DND-41 (cell line): ENCODE data around the gene SETX.

ENCODE experiments used
- EZH2 ChIP-seq: IDR thresholded peaks from 3 replicates; pipeline ENCODE4 v1.6.1; 2012; ENCODE audit warnings: borderline replicate concordance, low read depth, mild to moderate bottlenecking, moderate library complexity, low read length, inconsistent platforms; ENCODE audit not compliant: severe bottlenecking
- TF ChIP-seq, protein P1 (sequence below): IDR thresholded peaks from 2 replicates; pipeline ENCODE4 v1.5.1; 2012; ENCODE audit warnings: borderline replicate concordance, low read length, moderate library complexity, mild to moderate bottlenecking; ENCODE audit not compliant: poor library complexity, severe bottlenecking; ENCODE audit errors: extremely low read depth

DNA sequence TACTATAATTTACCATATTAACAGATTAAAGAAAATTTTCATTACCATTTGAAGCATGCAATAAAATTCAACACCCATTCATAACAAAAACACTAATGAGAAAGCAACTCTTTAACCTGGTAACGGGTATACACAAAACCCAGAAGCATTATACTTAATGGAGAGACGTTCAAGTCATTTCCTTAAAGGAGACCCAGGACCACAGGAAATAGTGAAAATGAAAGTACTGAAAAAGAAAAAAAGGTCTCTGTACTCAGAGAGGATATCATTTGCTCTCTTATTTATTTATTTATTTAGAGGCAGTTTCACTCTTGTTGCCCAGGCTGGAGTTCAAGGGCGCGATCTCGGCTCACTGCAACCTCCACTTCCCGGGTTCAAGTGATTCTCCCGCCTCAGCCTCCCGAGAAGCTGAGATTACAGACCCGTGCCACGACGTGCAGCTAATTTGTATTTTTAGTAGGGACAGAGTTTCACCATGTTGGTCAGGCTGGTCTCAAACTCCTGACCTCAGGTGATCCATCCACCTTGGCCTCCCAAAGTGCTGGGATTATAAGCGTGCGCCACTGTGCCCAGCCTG lies 61.6 kb downstream of the SETX start:
- TF ChIP-seq, protein P1, sequence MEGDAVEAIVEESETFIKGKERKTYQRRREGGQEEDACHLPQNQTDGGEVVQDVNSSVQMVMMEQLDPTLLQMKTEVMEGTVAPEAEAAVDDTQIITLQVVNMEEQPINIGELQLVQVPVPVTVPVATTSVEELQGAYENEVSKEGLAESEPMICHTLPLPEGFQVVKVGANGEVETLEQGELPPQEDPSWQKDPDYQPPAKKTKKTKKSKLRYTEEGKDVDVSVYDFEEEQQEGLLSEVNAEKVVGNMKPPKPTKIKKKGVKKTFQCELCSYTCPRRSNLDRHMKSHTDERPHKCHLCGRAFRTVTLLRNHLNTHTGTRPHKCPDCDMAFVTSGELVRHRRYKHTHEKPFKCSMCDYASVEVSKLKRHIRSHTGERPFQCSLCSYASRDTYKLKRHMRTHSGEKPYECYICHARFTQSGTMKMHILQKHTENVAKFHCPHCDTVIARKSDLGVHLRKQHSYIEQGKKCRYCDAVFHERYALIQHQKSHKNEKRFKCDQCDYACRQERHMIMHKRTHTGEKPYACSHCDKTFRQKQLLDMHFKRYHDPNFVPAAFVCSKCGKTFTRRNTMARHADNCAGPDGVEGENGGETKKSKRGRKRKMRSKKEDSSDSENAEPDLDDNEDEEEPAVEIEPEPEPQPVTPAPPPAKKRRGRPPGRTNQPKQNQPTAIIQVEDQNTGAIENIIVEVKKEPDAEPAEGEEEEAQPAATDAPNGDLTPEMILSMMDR: no peak
- TF ChIP-seq EZH2: no peak
